Duodenal mucosa (tissue), 2 donors: Measurements from ENCODE around the gene RAPGEF1.
"Not testable (repeated sequence)": the region's sequence is repeated elsewhere in the genome, so short reads cannot be mapped to it uniquely, and the experiment has no call there.

Experiments
- H3K27ac ChIP-seq: one replicate; pipeline ENCODE4 v1.7.0; 2013; ENCODE audit warnings: low read depth, low read length
- H3K27me3 ChIP-seq, 2 donors: one replicate each; pipeline ENCODE4 v1.7.0; 2013; ENCODE audit warnings: low read length in 2 of 2, control low read depth in 1 of 2; ENCODE audit not compliant: insufficient read depth in 2 of 2, control insufficient read depth in 1 of 2
- H3K36me3 ChIP-seq, 2 donors: one replicate each; pipeline ENCODE4 v1.7.0; 2013; ENCODE audit warnings: low read length in 2 of 2, control low read depth in 1 of 2; ENCODE audit not compliant: insufficient read depth in 2 of 2, control insufficient read depth in 1 of 2
- H3K4me1 ChIP-seq, 2 donors: one replicate each; pipeline ENCODE4 v1.7.0; 2013; ENCODE audit warnings: low read length in 2 of 2, control low read depth in 1 of 2; ENCODE audit not compliant: insufficient read depth in 2 of 2, control insufficient read depth in 1 of 2
- H3K4me3 ChIP-seq, 2 donors: one replicate each; pipeline ENCODE4 v1.7.0; 2013; ENCODE audit warnings: low read length in 2 of 2, low read depth in 1 of 2
- H3K9ac ChIP-seq, 2 donors: one replicate each; pipeline ENCODE4 v1.7.0; 2013; ENCODE audit warnings: low read length in 2 of 2, low read depth in 1 of 2
- H3K9me3 ChIP-seq, 2 donors: one replicate each; pipeline ENCODE4 v1.7.0; 2013; ENCODE audit warnings: low read length in 2 of 2, control low read depth in 1 of 2; ENCODE audit not compliant: control insufficient read depth in 1 of 2

Gene RAPGEF1

GRCh38 chr9:131656356-131657036 is 83.4 kb downstream of the RAPGEF1 start:
- no peak overlapping the region for H3K4me3 ChIP-seq
- peaks cover 48 to 51% of the 10 kb centered on the region in 2 donors for H3K4me1 ChIP-seq
- H3K27me3 ChIP-seq = no peaks in the 10 kb centered on the region
- H3K27ac ChIP-seq = peak overlapping the region; percentile 44
- H3K36me3 ChIP-seq = no peaks in the 10 kb centered on the region
- no peaks in the 10 kb centered on the region for H3K9me3 ChIP-seq
- peak overlapping the region in 1 of 2 donors; percentile 9 for H3K9ac ChIP-seq

DNA sequence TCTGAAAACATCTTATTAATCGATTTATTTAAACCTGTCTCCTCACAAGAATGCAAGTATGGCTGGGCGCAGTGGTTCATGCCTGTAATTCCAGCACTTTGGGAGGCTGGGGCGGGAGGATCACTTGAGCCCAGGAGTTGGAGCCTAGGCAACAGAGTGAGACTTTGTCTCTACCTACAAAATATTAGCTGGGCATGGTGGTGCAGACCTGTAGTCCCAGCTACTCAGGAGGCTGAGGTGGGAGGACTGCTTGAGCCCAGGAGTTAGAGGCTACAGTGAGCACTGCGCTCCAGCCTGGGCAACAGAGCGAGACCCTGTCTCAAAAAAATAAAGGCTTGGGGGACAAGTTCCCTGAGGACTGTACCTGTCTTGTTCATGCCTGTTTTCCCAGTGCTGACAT is 85.5 kb downstream of the RAPGEF1 start:
- not testable (repeated sequence) for H3K4me3 ChIP-seq, H3K27ac ChIP-seq, H3K9me3 ChIP-seq, H3K27me3 ChIP-seq, H3K9ac ChIP-seq
- Histone ChIP-seq H3K4me1 (peaks cover 45 to 51% of the 10 kb centered on the region in 2 donors), H3K36me3 (peaks cover 9 to 13% of the 10 kb centered on the region in 2 donors)

DNA sequence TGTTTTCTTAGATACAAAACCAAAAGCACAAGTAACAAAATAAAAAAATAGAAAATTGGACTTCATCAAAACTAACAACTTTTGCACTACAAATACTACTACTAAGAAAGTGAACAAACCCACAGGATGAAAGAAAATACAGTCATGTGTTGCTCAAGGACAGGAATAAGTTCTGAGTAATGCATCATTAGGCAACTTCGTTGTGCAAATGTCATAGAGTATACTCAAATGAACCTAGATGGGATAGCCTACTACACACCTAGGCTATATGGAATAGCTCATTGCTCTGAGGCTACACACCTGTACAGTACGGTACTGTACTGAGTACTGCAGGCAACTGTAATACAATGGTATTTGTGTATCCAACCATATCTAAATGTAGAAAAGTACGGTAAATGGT is 88.3 kb downstream of the RAPGEF1 start:
- Histone ChIP-seq H3K4me1 (peaks cover 22 to 26% of the 10 kb centered on the region in 2 donors), H3K27ac (no peak overlapping the region)

DNA sequence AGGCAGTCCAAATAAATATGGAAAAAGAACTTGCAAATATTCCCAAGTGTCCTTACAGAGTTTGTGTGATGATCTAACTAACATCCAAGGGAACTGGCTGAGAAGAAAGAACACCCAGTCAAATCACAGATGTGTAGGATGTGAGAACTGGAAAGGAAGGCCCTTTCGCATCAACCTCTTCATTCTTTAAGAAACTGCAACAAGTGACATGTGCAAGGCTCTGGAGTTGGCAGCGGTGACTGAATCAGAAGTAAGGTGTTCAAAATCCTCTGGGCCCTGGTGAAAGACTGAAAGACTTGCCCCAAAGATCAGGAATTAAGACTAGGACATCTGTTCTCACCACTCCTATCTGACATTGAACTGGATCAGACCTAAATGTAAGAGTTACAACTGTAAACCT is 88.7 kb downstream of the RAPGEF1 start:
- Histone ChIP-seq H3K9me3 (no peaks in the 10 kb centered on the region), H3K4me3 (no peak overlapping the region), H3K36me3 (peaks cover 15 to 28% of the 10 kb centered on the region in 2 donors), H3K4me1 (peaks cover 18 to 22% of the 10 kb centered on the region in 2 donors), H3K27me3 (no peaks in the 10 kb centered on the region), H3K9ac (no peak overlapping the region), H3K27ac (no peak overlapping the region)

More for the DNA sequence above, 88.3 kb downstream of the RAPGEF1 start:
- Histone ChIP-seq H3K4me3 (no peak overlapping the region), H3K9ac (no peak overlapping the region), H3K36me3 (peaks cover 14 to 24% of the 10 kb centered on the region in 2 donors), H3K27me3 (no peaks in the 10 kb centered on the region), H3K9me3 (no peaks in the 10 kb centered on the region)

DNA sequence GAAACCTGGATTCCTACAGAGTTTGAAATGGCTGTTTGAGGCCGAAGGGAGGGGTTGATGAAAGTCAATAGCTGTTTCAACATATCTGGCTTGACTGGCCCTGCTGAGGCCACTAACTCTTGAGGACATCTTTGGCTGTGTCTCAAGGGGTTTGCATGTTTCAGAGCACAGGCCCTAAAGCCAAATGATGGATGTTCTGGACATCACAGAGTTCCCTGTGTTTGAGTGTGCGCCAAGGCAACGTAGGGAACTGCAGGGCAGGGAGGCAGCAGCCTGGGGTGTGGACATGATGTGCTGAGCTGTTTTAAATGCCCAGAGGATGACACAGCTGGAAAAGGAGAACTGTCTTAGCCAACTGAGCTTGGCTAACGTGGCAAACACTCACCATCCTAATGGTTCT is 89.6 kb downstream of the RAPGEF1 start:
- no peak overlapping the region for H3K9ac ChIP-seq
- no peak overlapping the region for H3K27ac ChIP-seq
- peaks cover 9 to 14% of the 10 kb centered on the region in 2 donors for H3K4me1 ChIP-seq
- H3K9me3 ChIP-seq = no peaks in the 10 kb centered on the region
- H3K4me3 ChIP-seq = no peak overlapping the region
- no peaks in the 10 kb centered on the region for H3K27me3 ChIP-seq
- peaks cover 17 to 37% of the 10 kb centered on the region in 2 donors for H3K36me3 ChIP-seq

GRCh38 chr9:131649646-131650045 is 90.2 kb downstream of the RAPGEF1 start:
- Histone ChIP-seq H3K36me3 (peaks cover 17 to 41% of the 10 kb centered on the region in 2 donors), H3K9me3 (no peaks in the 10 kb centered on the region), H3K27ac (no peak overlapping the region)

GRCh38 chr9:131645078-131645776 is 94.6 kb downstream of the RAPGEF1 start:
- Histone ChIP-seq H3K9ac (no peak overlapping the region), H3K4me1 (peaks cover 19 to 21% of the 10 kb centered on the region in 2 donors)

More at GRCh38 chr9:131649646-131650045, 90.2 kb downstream of the RAPGEF1 start:
- Histone ChIP-seq H3K4me3 (no peak overlapping the region), H3K27me3 (no peaks in the 10 kb centered on the region), H3K9ac (no peak overlapping the region), H3K4me1 (peaks cover 6 to 8% of the 10 kb centered on the region in 2 donors)

DNA sequence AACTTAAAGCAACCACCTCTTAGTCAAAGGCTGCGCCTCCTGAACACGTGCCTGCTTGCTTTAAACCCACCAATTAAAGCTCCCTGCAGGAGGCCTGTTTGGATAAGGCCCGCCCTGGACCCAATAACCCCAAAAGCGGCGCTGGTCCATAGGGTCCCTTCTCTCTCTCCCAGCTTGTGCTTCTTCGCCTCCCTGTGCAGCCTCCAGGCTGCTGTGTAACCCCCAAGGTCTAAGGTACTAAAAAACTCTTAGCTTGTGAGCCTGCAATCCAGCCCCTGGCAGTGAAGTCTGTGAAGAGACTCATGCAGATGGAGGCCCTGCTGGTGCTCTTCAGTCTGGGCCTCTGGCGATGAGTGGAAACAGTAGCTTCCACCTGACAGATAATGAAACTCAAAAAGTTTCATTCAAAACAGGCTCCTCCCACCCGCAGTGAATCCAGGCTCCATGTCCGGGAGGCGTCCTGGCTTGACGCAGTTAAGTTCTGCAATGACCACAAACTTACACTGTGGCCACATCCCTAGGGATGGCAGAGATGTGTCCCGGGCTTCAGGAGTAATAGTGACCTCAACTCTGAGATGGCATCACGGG is 97.3 kb downstream of the RAPGEF1 start:
- Histone ChIP-seq H3K9ac (no peak overlapping the region), H3K4me1 (peaks cover 19 to 21% of the 10 kb centered on the region in 2 donors), H3K9me3 (no peaks in the 10 kb centered on the region), H3K36me3 (peaks cover 20 to 59% of the 10 kb centered on the region in 2 donors), H3K27ac (no peak overlapping the region), H3K4me3 (no peak overlapping the region), H3K27me3 (no peaks in the 10 kb centered on the region)

More at GRCh38 chr9:131645078-131645776, 94.6 kb downstream of the RAPGEF1 start:
- no peak overlapping the region for H3K27ac ChIP-seq
- no peaks in the 10 kb centered on the region for H3K9me3 ChIP-seq
- peaks cover 16 to 52% of the 10 kb centered on the region in 2 donors for H3K36me3 ChIP-seq
- no peaks in the 10 kb centered on the region for H3K27me3 ChIP-seq
- no peak overlapping the region for H3K4me3 ChIP-seq

DNA sequence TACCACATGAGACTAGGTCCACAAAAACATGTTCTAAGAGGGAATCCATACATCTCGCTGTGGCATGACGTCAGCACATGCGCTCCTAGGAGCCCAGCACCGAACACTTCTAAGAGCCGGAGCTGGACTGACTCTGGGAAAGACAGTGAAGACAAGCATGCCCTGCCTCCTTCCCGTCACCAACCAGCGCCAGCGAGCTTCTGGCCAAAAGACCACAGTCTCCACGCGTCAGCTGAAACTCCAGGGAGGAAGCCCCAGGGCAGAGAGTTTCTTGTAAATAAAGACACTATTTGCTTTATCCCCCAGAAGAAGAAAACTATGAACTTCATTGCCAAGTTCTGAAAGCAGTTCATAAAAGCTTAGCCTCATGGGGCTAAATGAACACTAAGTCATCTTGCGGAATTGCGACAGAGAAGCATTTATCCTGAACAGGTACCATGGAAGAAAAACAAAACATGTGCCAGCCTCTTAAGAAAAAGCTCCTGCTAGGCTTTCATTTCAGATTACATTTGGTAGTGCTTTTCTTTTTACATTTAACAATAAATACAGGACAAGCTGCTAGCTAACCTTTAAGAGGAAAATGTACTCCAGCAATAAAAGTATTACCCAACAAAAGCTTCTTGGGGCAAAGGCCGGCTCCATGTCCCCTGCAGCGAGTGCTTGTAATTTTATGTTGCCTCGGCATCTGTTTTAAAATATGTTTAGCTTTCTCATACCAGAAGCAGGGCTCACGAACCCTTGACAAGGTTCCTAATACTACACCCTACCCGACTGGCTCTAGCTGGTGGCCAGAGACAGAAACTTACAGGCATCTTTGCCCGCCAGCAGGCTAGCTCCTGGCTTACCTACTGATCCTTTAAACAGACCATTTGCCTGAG is 98.0 kb downstream of the RAPGEF1 start:
- peaks cover 19 to 21% of the 10 kb centered on the region in 2 donors for H3K4me1 ChIP-seq
- no peak overlapping the region for H3K27ac ChIP-seq
- no peaks in the 10 kb centered on the region for H3K9me3 ChIP-seq
- H3K9ac ChIP-seq = no peak overlapping the region
- H3K36me3 ChIP-seq = peaks cover 15 to 60% of the 10 kb centered on the region in 2 donors
- H3K4me3 ChIP-seq = no peak overlapping the region
- no peaks in the 10 kb centered on the region for H3K27me3 ChIP-seq
